Upper lobe of left lung (tissue), 6 donors: Measurements from ENCODE around the gene BABAM2. TPM values are rescaled to one million over a fixed set of nuclear protein-coding genes. Genes with fewer than 3 reads are reported as not detected.

Source experiments
- ATAC-seq, 2 donors: fragments of 200-7000 bp; cut with Tn5 transposase; one replicate each; pipeline ENCODE4 v1.9.1; 2022; ENCODE audit warnings: mild to moderate bottlenecking in 2 of 2, moderate library complexity in 2 of 2; ENCODE audit not compliant: low FRiP score in 2 of 2
- DNase-seq, 2 donors: peaks; one replicate each; pipeline ENCODE4 v3.0.0-alpha.2; 2019 to 2020
- H3K27ac ChIP-seq, 4 donors: fragments of 200-600 bp; sonication (generic); one replicate each; pipeline ENCODE4 v1.5.1; 2016 to 2019
- H3K27me3 ChIP-seq, 4 donors: fragments of 200-600 bp; sonication (generic); one replicate each; pipeline ENCODE4 v1.5.1; 2017 to 2019
- H3K36me3 ChIP-seq, 4 donors: fragments of 200-600 bp; sonication (generic); one replicate each; pipeline ENCODE4 v1.5.1; 2016 to 2019
- H3K4me1 ChIP-seq, 4 donors: fragments of 200-600 bp; sonication (generic); one replicate each; pipeline ENCODE4 v1.5.1; 2018 to 2019
- H3K4me3 ChIP-seq, 4 donors: fragments of 200-600 bp; sonication (generic); one replicate each; pipeline ENCODE4 v1.5.1; 2017 to 2019; ENCODE audit warnings: mild to moderate bottlenecking in 2 of 4, moderate library complexity in 1 of 4
- H3K9me3 ChIP-seq, 4 donors: fragments of 200-600 bp; sonication (generic); one replicate each; pipeline ENCODE4 v1.5.1; 2018 to 2019
- EP300 ChIP-seq, 4 donors: sonication (generic); formaldehyde crosslinking; IDR thresholded peaks; one replicate each; pipeline ENCODE4 v1.5.1; 2017; ENCODE audit warnings: antibody characterized with exemption in 4 of 4, control low read depth in 2 of 4
- POLR2A ChIP-seq, 4 donors: fragments of 450-650 bp; IDR thresholded peaks; one replicate each; pipeline ENCODE4 v1.5.1; 2016 to 2017; ENCODE audit warnings: antibody characterized with exemption in 4 of 4, mild to moderate bottlenecking in 2 of 4
- POLR2AphosphoS5 ChIP-seq, 2 donors: sonication (generic); formaldehyde crosslinking; IDR thresholded peaks; one replicate each; pipeline ENCODE4 v1.5.1; 2017; ENCODE audit warnings: antibody characterized with exemption in 2 of 2
- WGBS, 2 donors: methylation state at CpG; one replicate each; pipeline ENCODE4 v1.1.5; 2017 to 2018; 5-methylcytosine and 5-hydroxymethylcytosine counted together
- total RNA-seq, 6 donors: library from RNA; depleted of rRNA in 4 of 6; stranded (reverse); fragments of >200 nt in 4 of 6; gene quantifications; one replicate each; pipeline versions ENCODE4 v1.1.0 to v1.2.1, GENCODE V29; 2016 to 2021
- TF ChIP-seq, protein P1 (sequence below), 6 experiments: fragments of 450-650 bp in 4 of 6; fragments of 200-600 bp in 2 of 6; sonication (generic) in 2 of 6; IDR thresholded peaks; one replicate each; pipeline ENCODE4 v1.5.1; 2016 to 2019; ENCODE audit warnings: antibody characterized with exemption in 6 of 6
- donor health status: DM: no; HTN: no; CAD: no; lungs with moderate emphysema.
- donor health status: DM: no; HTN: yes; CAD: no; lungs with severe emphysema.

The BABAM2 gene
- total RNA-seq, 6 donors from 2014 or later = 23.0 to 44.0 (median 38.2) TPM

GRCh38 chr2:27847333-27847732, 43.2 kb upstream of the BABAM2 start:
- TF ChIP-seq POLR2A (IDR thresholded peaks at IDR 0.05) = no peak
- TF ChIP-seq, protein P1, sequence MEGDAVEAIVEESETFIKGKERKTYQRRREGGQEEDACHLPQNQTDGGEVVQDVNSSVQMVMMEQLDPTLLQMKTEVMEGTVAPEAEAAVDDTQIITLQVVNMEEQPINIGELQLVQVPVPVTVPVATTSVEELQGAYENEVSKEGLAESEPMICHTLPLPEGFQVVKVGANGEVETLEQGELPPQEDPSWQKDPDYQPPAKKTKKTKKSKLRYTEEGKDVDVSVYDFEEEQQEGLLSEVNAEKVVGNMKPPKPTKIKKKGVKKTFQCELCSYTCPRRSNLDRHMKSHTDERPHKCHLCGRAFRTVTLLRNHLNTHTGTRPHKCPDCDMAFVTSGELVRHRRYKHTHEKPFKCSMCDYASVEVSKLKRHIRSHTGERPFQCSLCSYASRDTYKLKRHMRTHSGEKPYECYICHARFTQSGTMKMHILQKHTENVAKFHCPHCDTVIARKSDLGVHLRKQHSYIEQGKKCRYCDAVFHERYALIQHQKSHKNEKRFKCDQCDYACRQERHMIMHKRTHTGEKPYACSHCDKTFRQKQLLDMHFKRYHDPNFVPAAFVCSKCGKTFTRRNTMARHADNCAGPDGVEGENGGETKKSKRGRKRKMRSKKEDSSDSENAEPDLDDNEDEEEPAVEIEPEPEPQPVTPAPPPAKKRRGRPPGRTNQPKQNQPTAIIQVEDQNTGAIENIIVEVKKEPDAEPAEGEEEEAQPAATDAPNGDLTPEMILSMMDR (IDR thresholded peaks at IDR 0.05) = no peak
- TF ChIP-seq POLR2AphosphoS5 (IDR thresholded peaks at IDR 0.05) = no peak
- Histone ChIP-seq H3K27me3 (no peaks in the 10 kb centered on the region), H3K4me1 (no peaks in the 10 kb centered on the region), H3K9me3 (no peaks in the 10 kb centered on the region), H3K27ac (no peak overlapping the region), H3K4me3 (no peak overlapping the region), H3K36me3 (no peaks in the 10 kb centered on the region)
- 94 to 98% methylated on average over 2 of the region's 2 CpGs for WGBS, 2 donors
- no peak for ATAC-seq
- DNase-seq = no peak

DNA sequence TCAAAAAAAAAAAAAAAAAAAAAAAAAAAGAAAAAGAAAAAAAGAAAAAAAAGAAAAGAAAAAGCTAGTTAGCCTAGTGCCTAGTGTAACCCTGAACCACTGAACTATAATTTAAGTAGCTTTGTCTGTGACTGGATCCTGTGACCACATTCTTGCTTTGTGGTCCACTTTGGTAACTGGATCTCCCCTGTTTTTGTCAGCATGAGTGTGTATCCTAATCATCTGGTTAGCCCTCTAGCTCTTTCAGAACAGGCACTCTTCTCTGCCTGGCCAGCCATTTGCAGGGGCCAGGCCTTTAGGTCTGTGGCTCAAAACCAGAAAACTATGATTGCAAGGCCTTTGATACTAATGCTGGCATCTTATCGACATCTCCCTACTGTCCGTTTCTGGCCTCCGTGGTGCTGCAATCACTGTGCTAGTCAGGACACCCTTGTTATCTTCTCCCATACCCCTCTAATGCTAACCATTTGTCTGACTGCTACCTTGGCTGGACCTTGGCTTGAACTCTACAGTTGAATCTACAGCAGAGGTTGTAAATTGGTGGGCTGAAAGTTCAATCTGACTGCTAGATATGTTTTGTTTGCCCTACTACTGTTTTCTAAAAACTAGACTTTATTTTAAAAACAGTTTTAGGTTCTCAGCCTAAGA, 40.8 kb upstream of the BABAM2 start:
- Histone ChIP-seq H3K9me3 (no peaks in the 10 kb centered on the region), H3K4me1 (no peaks in the 10 kb centered on the region), H3K27ac (no peak overlapping the region), H3K4me3 (no peak overlapping the region), H3K36me3 (no peaks in the 10 kb centered on the region), H3K27me3 (no peaks in the 10 kb centered on the region)
- ATAC-seq (no peak), DNase-seq (no peak)
- 87 to 96% methylated on average over 3 of the region's 3 CpGs for WGBS, 2 donors
- no peak for TF ChIP-seq POLR2A (IDR thresholded peaks at IDR 0.05)

DNA sequence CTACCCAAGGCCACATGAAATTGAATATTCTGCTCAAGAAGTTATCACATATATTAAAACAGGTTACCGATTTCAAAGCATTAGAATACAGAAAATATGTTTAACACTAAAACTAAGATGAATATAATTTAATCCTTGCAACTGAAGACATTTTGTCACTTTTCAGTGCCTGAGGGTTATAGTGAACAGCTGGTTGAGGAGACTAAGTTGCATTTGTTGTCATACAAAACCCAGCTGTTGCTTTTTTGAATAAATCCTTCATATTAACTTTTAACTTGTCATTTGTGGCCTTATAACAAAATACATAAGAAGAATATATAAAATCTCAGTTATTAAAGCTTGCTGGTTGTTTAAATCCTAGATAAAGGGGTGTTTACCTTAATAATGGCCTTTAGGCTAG, 37.8 kb upstream of the BABAM2 start:
- no peaks in the 10 kb centered on the region for H3K4me1 ChIP-seq
- 88 to 93% methylated on average over 1 of the region's 1 CpG for WGBS, 2 donors
- H3K27me3 ChIP-seq = no peaks in the 10 kb centered on the region
- TF ChIP-seq, protein P1 (IDR thresholded peaks at IDR 0.05) = no peak
- TF ChIP-seq EP300 (IDR thresholded peaks at IDR 0.05) (no peak), POLR2A (IDR thresholded peaks at IDR 0.05) (no peak), POLR2AphosphoS5 (IDR thresholded peaks at IDR 0.05) (no peak)
- no peak overlapping the region for H3K4me3 ChIP-seq
- H3K36me3 ChIP-seq = no peaks in the 10 kb centered on the region
- no peak for DNase-seq
- no peak for ATAC-seq
- H3K9me3 ChIP-seq = no peaks in the 10 kb centered on the region
- H3K27ac ChIP-seq = no peak overlapping the region

DNA sequence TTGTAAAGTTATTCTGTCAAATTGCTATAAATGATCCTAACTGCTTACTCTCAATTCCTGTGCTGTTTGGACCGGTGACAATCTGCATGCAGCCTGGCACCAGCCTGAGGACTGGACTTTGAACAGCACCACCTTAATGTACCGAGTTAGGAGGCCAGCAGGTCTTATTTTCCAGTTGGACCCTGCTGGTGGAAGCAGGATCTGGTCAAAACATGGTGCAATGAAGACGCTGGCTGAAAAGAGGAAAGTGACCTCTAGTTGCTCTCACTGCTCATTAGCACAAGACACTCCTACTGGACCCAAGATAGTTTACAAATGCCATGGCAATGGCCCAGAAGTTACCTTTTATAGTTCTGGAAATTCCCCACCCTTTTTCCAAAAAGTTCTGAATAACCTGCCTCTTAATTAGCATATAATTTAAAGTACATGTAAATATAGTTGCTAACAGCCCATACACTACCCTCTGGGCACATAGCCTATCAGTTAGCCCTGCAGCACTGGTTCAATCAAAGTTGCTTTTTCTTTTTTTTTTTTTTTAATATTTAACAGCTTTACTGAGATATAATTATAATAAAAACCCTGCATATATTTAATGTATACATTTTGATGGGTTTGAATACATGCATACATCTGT, 36.2 kb upstream of the BABAM2 start:
- ATAC-seq (no peak), DNase-seq (no peak)
- H3K9me3 ChIP-seq = no peaks in the 10 kb centered on the region
- no peaks in the 10 kb centered on the region for H3K36me3 ChIP-seq
- no peaks in the 10 kb centered on the region for H3K4me1 ChIP-seq
- H3K27ac ChIP-seq = no peak overlapping the region
- TF ChIP-seq, protein P1 (IDR thresholded peaks at IDR 0.05) = no peak
- TF ChIP-seq EP300 (IDR thresholded peaks at IDR 0.05) (no peak), POLR2AphosphoS5 (IDR thresholded peaks at IDR 0.05) (no peak), POLR2A (IDR thresholded peaks at IDR 0.05) (no peak)
- 82 to 88% methylated on average over 3 of the region's 3 CpGs for WGBS, 2 donors
- H3K27me3 ChIP-seq = no peaks in the 10 kb centered on the region
- H3K4me3 ChIP-seq = no peak overlapping the region

DNA sequence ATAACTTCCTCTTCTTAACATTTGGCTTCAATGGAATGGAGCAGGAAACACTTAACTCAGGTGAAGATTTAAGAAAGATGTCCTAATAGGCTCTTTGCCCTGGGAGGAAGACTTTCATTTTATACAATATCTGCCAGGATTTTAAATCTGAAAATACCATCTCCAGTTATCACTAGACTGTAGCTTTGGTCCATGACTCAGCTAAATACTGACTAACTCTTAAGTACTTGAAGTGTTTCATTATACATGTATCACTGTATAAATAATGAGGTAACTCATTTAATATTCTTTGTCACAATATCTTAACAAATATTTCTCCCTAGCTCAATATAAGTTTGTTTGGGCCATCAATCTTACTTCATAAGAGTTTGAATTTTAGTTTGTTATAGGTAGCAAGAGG, 35.1 kb upstream of the BABAM2 start:
- no peak overlapping the region for H3K27ac ChIP-seq
- ATAC-seq = no peak
- H3K36me3 ChIP-seq = no peaks in the 10 kb centered on the region
- no peak for TF ChIP-seq EP300 (IDR thresholded peaks at IDR 0.05)
- DNase-seq = no peak
- no peaks in the 10 kb centered on the region for H3K9me3 ChIP-seq
- no peak overlapping the region for H3K4me3 ChIP-seq
- H3K27me3 ChIP-seq = no peaks in the 10 kb centered on the region
- H3K4me1 ChIP-seq = no peaks in the 10 kb centered on the region

DNA sequence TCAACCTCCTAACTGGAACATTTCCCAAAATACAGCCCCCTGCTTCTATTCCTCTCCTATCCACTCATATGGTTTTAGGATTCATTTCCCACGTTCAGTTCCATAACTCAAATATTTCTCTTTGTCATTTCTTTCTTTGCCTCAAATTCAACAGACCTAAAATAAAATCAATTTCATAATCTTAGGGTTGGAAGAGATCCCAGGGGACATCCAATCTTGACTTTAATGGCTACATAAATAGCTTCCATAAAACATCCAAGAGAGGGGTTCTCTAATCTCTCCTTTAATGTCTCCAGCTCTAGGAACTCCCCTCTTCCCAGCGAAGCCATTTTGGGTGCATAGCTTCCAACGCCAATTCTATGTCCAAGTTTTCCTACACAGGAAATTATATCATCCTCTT, 34.1 kb upstream of the BABAM2 start:
- 59 to 83% methylated on average over 3 of the region's 3 CpGs for WGBS, 2 donors
- Histone ChIP-seq H3K4me3 (no peak overlapping the region), H3K4me1 (no peaks in the 10 kb centered on the region), H3K36me3 (no peaks in the 10 kb centered on the region), H3K27me3 (no peaks in the 10 kb centered on the region), H3K9me3 (no peaks in the 10 kb centered on the region), H3K27ac (no peak overlapping the region)
- no peak for ATAC-seq
- TF ChIP-seq POLR2A (IDR thresholded peaks at IDR 0.05) (no peak), EP300 (IDR thresholded peaks at IDR 0.05) (no peak), POLR2AphosphoS5 (IDR thresholded peaks at IDR 0.05) (no peak)
- TF ChIP-seq, protein P1 (IDR thresholded peaks at IDR 0.05) = no peak
- no peak for DNase-seq
